GM23338 (cell line): ENCODE results near the gene PSMB10. TPM values are rescaled to one million over a fixed set of nuclear protein-coding genes. Genes with fewer than 3 reads are reported as not detected.
"Not testable (repeated sequence)": the region's sequence is repeated elsewhere in the genome, so short reads cannot be mapped to it uniquely, and the experiment has no call there.

Experiments
- ATAC-seq: fragments of 200-7000 bp; cut with Tn5 transposase; 3 replicates; pipeline ENCODE4 v1.9.1; 2020
- DNase-seq: peaks from one replicate; pipeline ENCODE4 v3.0.0-alpha.2; 2015; ENCODE audit warnings: low spot score
- H2AFZ ChIP-seq: fragments of 200-600 bp; sonication (generic); 2 replicates; pipeline ENCODE4 v1.8.0; 2016; ENCODE audit warnings: antibody characterized with exemption, mild to moderate bottlenecking, moderate library complexity
- H3F3A ChIP-seq: fragments of 200-600 bp; sonication (generic); replicated peaks from 2 replicates; pipeline ENCODE4 v1.8.0; 2017; ENCODE audit warnings: antibody characterized with exemption, mixed run types, low read depth
- H3K27ac ChIP-seq: fragments of 200-600 bp; sonication (generic); 2 replicates; pipeline ENCODE4 v1.6.1; 2016; ENCODE audit warnings: low read depth
- H3K27me3 ChIP-seq: fragments of 200-600 bp; sonication (generic); 2 replicates; pipeline ENCODE4 v1.8.0; 2016; ENCODE audit warnings: mild to moderate bottlenecking, mixed run types, moderate library complexity; ENCODE audit not compliant: insufficient read depth
- H3K36me3 ChIP-seq: fragments of 200-600 bp; sonication (generic); 2 replicates; pipeline ENCODE4 v1.8.0; 2016; ENCODE audit warnings: mild to moderate bottlenecking; ENCODE audit not compliant: insufficient read depth
- H3K4me1 ChIP-seq: fragments of 200-600 bp; sonication (generic); 2 replicates; pipeline ENCODE4 v1.8.0; 2016; ENCODE audit warnings: mild to moderate bottlenecking, moderate library complexity; ENCODE audit not compliant: insufficient read depth
- H3K4me2 ChIP-seq: fragments of 200-600 bp; sonication (generic); 2 replicates; pipeline ENCODE4 v1.7.1; 2017; ENCODE audit warnings: mixed run types
- H3K4me3 ChIP-seq: fragments of 200-600 bp; sonication (generic); 2 replicates; pipeline ENCODE4 v1.6.1; 2016; ENCODE audit warnings: mixed run types
- H3K79me2 ChIP-seq: fragments of 200-600 bp; sonication (generic); replicated peaks from 2 replicates; pipeline ENCODE4 v1.8.0; 2017; ENCODE audit warnings: mild to moderate bottlenecking; ENCODE audit not compliant: insufficient read depth
- H3K9me2 ChIP-seq: fragments of 200-600 bp; sonication (generic); 2 replicates; pipeline ENCODE4 v1.8.0; 2017; ENCODE audit not compliant: insufficient read depth
- H4K20me1 ChIP-seq: fragments of 200-600 bp; sonication (generic); replicated peaks from 2 replicates; pipeline ENCODE4 v1.8.0; 2017; ENCODE audit warnings: mild to moderate bottlenecking; ENCODE audit not compliant: insufficient read depth
- H3K27ac Mint-ChIP-seq: 2 replicates; pipeline ENCODE4 v1.8.0; 2020; ENCODE audit warnings: inconsistent platforms, mild to moderate bottlenecking, moderate library complexity, mixed read lengths
- H3K27me3 Mint-ChIP-seq: 3 replicates; pipeline ENCODE4 v1.8.0; 2022; ENCODE audit warnings: low read depth, mild to moderate bottlenecking, moderate library complexity, mixed read lengths, inconsistent platforms; ENCODE audit not compliant: insufficient read depth, poor library complexity
- H3K36me3 Mint-ChIP-seq: 3 replicates; pipeline ENCODE4 v1.8.0; 2021; ENCODE audit warnings: low read depth, mild to moderate bottlenecking, inconsistent platforms, moderate library complexity, mixed read lengths
- H3K4me1 Mint-ChIP-seq: 3 replicates; pipeline ENCODE4 v1.8.0; 2020; ENCODE audit warnings: mild to moderate bottlenecking, inconsistent platforms, mixed read lengths
- H3K4me3 Mint-ChIP-seq: 3 replicates; pipeline ENCODE4 v1.8.0; 2021; ENCODE audit warnings: moderate library complexity, mild to moderate bottlenecking, inconsistent platforms, mixed read lengths
- H3K9me3 Mint-ChIP-seq: 3 replicates; pipeline ENCODE4 v1.8.0; 2020; ENCODE audit warnings: moderate library complexity, mild to moderate bottlenecking, inconsistent platforms, mixed read lengths
- CREB1 ChIP-seq: fragments of 250-450 bp; sonication (Bioruptor Pico); IDR thresholded peaks from 2 replicates; pipeline ENCODE4 v1.5.0; 2020; ENCODE audit warnings: low read depth, mild to moderate bottlenecking, moderate library complexity
- CTCF ChIP-seq, 2 experiments: fragments of 200-600 bp in 1 of 2; sonication (generic) in 1 of 2; conservative IDR thresholded peaks; 2 replicates each; pipeline versions ENCODE4 v1.5.1 to v1.6.1; 2016 to 2017; ENCODE audit warnings: antibody characterized with exemption in 2 of 2, low read depth in 2 of 2, mild to moderate bottlenecking in 2 of 2, moderate library complexity in 1 of 2
- ETS1 ChIP-seq: IDR thresholded peaks from 2 replicates; pipeline ENCODE4 v1.6.1; 2016; ENCODE audit warnings: antibody characterized with exemption
- EZH2 ChIP-seq: fragments of 200-600 bp; sonication (generic); IDR thresholded peaks from one replicate; pipeline ENCODE4 v1.8.0; 2017; ENCODE audit warnings: antibody characterized with exemption, mild to moderate bottlenecking, low read depth; ENCODE audit not compliant: unreplicated experiment
- EZH2phosphoT487 ChIP-seq: fragments of 200-600 bp; sonication (generic); IDR thresholded peaks from one replicate; pipeline ENCODE4 v1.8.1; 2018; ENCODE audit warnings: antibody characterized with exemption; ENCODE audit not compliant: unreplicated experiment
- JUNB ChIP-seq: IDR thresholded peaks from one replicate; pipeline ENCODE4 v1.6.1; 2016; ENCODE audit warnings: antibody characterized with exemption; ENCODE audit not compliant: unreplicated experiment
- NANOG ChIP-seq: IDR thresholded peaks from 2 replicates; pipeline ENCODE4 v1.6.1; 2016; ENCODE audit warnings: antibody characterized with exemption, borderline replicate concordance
- POLR2AphosphoS5 ChIP-seq: IDR thresholded peaks from 2 replicates; pipeline ENCODE4 v1.6.1; 2016; ENCODE audit warnings: antibody characterized with exemption, low read depth
- REST ChIP-seq: IDR thresholded peaks from one replicate; pipeline ENCODE4 v1.6.1; 2018; ENCODE audit warnings: antibody characterized with exemption; ENCODE audit not compliant: unreplicated experiment
- ZNF114 ChIP-seq: fragments of 250-450 bp; sonication (Bioruptor Pico); IDR thresholded peaks from 2 replicates; pipeline ENCODE4 v1.5.0; 2020; ENCODE audit warnings: mild to moderate bottlenecking, moderate library complexity
- ZNF331 ChIP-seq: fragments of 250-450 bp; sonication (Bioruptor Pico); IDR thresholded peaks from 2 replicates; pipeline ENCODE4 v1.5.0; 2020; ENCODE audit warnings: low read depth, mild to moderate bottlenecking, moderate library complexity
- polyA plus RNA-seq: library from polyadenylated mRNA; unstranded; fragments of >200 nt; fragmentation: Nextera tagmentation; extraction: Ambion mirVana; gene quantifications from 2 replicates; pipeline ENCODE4 v1.2.1, GENCODE V29; 2016
- total RNA-seq: library from RNA; depleted of rRNA; stranded (reverse); fragments of >200 nt; shearing (Covaris generic); gene quantifications from 2 replicates; pipeline ENCODE4 v1.2.3, GENCODE V29; 2014

Gene PSMB10
- total and polyA plus RNA-seq, 2 experiments from 2014 or later = 27.5 to 114 TPM

GRCh38 chr16:67975321-67976105 lies 38.9 kb upstream of the PSMB10 start:
- no peak overlapping the region for H3K27ac Mint-ChIP-seq
- no peaks in the 10 kb centered on the region for H3K36me3 Mint-ChIP-seq
- no peaks in the 10 kb centered on the region; the same call in 2 of the 3 replicates for H3K4me1 Mint-ChIP-seq
- Histone ChIP-seq H3K27ac (no peak overlapping the region), H3F3A (0 out of 2 replicates have a peak, but pooled peaks cover 2% of the 10 kb centered on the region), H3K36me3 (no peaks in the 10 kb centered on the region), H4K20me1 (no peaks in the 10 kb centered on the region), H3K9me2 (no peaks in the 10 kb centered on the region), H3K4me3 (no peak overlapping the region), H3K79me2 (no peaks in the 10 kb centered on the region), H2AFZ (no peak overlapping the region), H3K4me2 (no peak overlapping the region), H3K27me3 (no peaks in the 10 kb centered on the region), H3K4me1 (no peaks in the 10 kb centered on the region)
- H3K4me3 Mint-ChIP-seq = no peak overlapping the region
- no peak for ATAC-seq
- peaks cover 11% of the 10 kb centered on the region for H3K27me3 Mint-ChIP-seq
- no peak for DNase-seq
- TF ChIP-seq EZH2 = no peak
- TF ChIP-seq POLR2AphosphoS5 = no peak
- TF ChIP-seq JUNB = no peak
- no peak for TF ChIP-seq NANOG
- no peaks in the 10 kb centered on the region for H3K9me3 Mint-ChIP-seq

GRCh38 chr16:67972285-67972684 lies 35.6 kb upstream of the PSMB10 start:
- H3K9me2 ChIP-seq, H3K4me3 Mint-ChIP-seq, H3K27ac ChIP-seq, H3K4me1 ChIP-seq, H2AFZ ChIP-seq, DNase-seq, H3K36me3 ChIP-seq, H3K9me3 Mint-ChIP-seq, H3K4me1 Mint-ChIP-seq, H3K4me3 ChIP-seq, H3K4me2 ChIP-seq, H3K27ac Mint-ChIP-seq, H3K79me2 ChIP-seq, H3K36me3 Mint-ChIP-seq, H4K20me1 ChIP-seq, H3K27me3 ChIP-seq, ATAC-seq: not testable (repeated sequence)
- 0 out of 2 replicates have a peak, but pooled peaks cover 11% of the 10 kb centered on the region for H3F3A ChIP-seq
- peaks cover 16% of the 10 kb centered on the region for H3K27me3 Mint-ChIP-seq

- no peaks in the 10 kb centered on the region for H3K9me3 Mint-ChIP-seq
- ATAC-seq = no peak
- no peak overlapping the region for H3K27ac Mint-ChIP-seq
- no peak overlapping the region for H3K4me3 Mint-ChIP-seq
- Histone ChIP-seq H3K4me2 (no peak overlapping the region), H3K36me3 (no peaks in the 10 kb centered on the region), H4K20me1 (peaks cover 7% of the 10 kb centered on the region; the same call in 1 of the 2 replicates), H3K27ac (no peak overlapping the region), H3K9me2 (no peaks in the 10 kb centered on the region), H3K4me3 (no peak overlapping the region), H3K4me1 (peaks cover 16% of the 10 kb centered on the region), H3K79me2 (peaks cover 18% of the 10 kb centered on the region), H3F3A (0 out of 2 replicates have a peak, but pooled peaks cover 11% of the 10 kb centered on the region), H2AFZ (no peak overlapping the region), H3K27me3 (no peaks in the 10 kb centered on the region)
- H3K27me3 Mint-ChIP-seq = peaks cover 16% of the 10 kb centered on the region
- H3K4me1 Mint-ChIP-seq = peaks cover 20% of the 10 kb centered on the region
- no peaks in the 10 kb centered on the region for H3K36me3 Mint-ChIP-seq
- DNase-seq = no peak
- no peak for TF ChIP-seq JUNB
- TF ChIP-seq ZNF114 (CRISPR knock-in tag) = no peak
- no peak for TF ChIP-seq REST
- no peak for TF ChIP-seq CTCF (conservative IDR thresholded peaks at IDR 0.05; ENCODE audit: low read depth in 2 of 2)
- no peak for TF ChIP-seq EZH2
- TF ChIP-seq NANOG = no peak
- TF ChIP-seq ETS1 = no peak
- TF ChIP-seq CREB1 (CRISPR knock-in tag) = no peak
- no peak for TF ChIP-seq EZH2phosphoT487
- TF ChIP-seq ZNF331 (CRISPR knock-in tag) = no peak
- TF ChIP-seq POLR2AphosphoS5 = no peak
Measured at GRCh38 chr16:67971111-67971510, 34.5 kb upstream of the PSMB10 start.
